ENCODE measurements around the gene AP2M1. TPM values are rescaled to one million over a fixed set of nuclear protein-coding genes. Genes with fewer than 3 reads are reported as not detected.
A peak's percentile ranks its signal among the peaks of the same experiment; 100 is the strongest.
"Not testable (repeated sequence)": the region's sequence is repeated elsewhere in the genome, so short reads cannot be mapped to it uniquely, and the experiment has no call there.

AP2M1 gene
- total and polyA plus RNA-seq, 5 donors = 271 to 340 (median 330) TPM

DNA sequence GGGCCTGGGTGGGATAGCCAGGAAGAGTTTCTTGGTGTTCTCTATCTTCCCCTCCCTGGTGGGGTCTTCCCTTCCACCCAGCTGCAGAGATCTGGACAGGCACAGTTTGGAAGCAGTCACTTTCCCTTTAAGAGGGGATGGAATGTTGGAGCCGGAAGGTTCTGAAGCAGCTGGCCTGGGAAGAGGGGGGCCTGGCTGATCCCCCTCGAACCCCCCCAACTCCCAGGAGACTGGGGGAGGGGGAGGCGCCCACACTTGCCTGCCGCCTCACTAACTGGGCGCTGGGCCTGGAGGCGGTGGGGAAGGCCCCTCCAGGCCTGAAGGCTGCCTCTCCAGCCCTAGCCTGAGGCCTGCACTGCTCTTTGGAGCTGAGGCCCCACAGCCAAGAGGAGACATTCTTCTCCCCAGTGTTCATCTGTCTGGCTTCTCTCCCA lies 18.1 kb upstream of the AP2M1 start:
- Histone ChIP-seq H3K27ac (ENCODE audit: low read length) (peak overlapping the region; percentile 98), H3K4me1 (ENCODE audit: control insufficient read depth, insufficient read depth, low read length) (peaks cover 17% of the 10 kb centered on the region), H3K4me3 (ENCODE audit: low read length) (peak overlapping the region; percentile 99), H3K9me3 (ENCODE audit: control insufficient read depth, low read length) (no peaks in the 10 kb centered on the region), H3K27me3 (ENCODE audit: control insufficient read depth, insufficient read depth) (no peaks in the 10 kb centered on the region)
- intact Hi-C loops (cut with DNase I) = no loop called here
- DNase-seq (peak; percentile 74 to 91 (median 89)), ATAC-seq (peak; percentile 63 to 76)
- whole genome bisulfite sequencing = 1% methylated on average over 6 of the region's 6 CpGs

GRCh38 chr3:184157206-184157605 lies 17.4 kb upstream of the AP2M1 start:
- intact Hi-C loops (cut with DNase I) = no loop called here
- Histone ChIP-seq H3K4me3 (ENCODE audit: low read length) (peak overlapping the region; percentile 99), H3K27ac (ENCODE audit: low read length) (peak overlapping the region; percentile 98), H3K9me3 (ENCODE audit: control insufficient read depth, low read length) (no peaks in the 10 kb centered on the region), H3K4me1 (ENCODE audit: control insufficient read depth, insufficient read depth, low read length) (peaks cover 19% of the 10 kb centered on the region), H3K27me3 (ENCODE audit: control insufficient read depth, insufficient read depth) (no peaks in the 10 kb centered on the region)
- ATAC-seq = no peak
- DNase-seq = no peak

GRCh38 chr3:184158404-184158803 lies 16.3 kb upstream of the AP2M1 start:
- Histone ChIP-seq H3K4me3 (ENCODE audit: low read length) (no peak overlapping the region), H3K4me1 (ENCODE audit: control insufficient read depth, insufficient read depth, low read length) (peaks cover 20% of the 10 kb centered on the region), H3K27me3 (ENCODE audit: control insufficient read depth, insufficient read depth) (no peaks in the 10 kb centered on the region), H3K9me3 (ENCODE audit: control insufficient read depth, low read length) (no peaks in the 10 kb centered on the region), H3K27ac (ENCODE audit: low read length) (peak overlapping the region; percentile 84)
- no peak for DNase-seq
- WGBS = 51% methylated on average over 4 of the region's 4 CpGs
- ATAC-seq = no peak
- intact Hi-C loops (cut with DNase I) = no loop called here

GRCh38 chr3:184160456-184160855 lies 14.2 kb upstream of the AP2M1 start:
- no peak for DNase-seq
- H3K4me1 ChIP-seq (ENCODE audit: control insufficient read depth, insufficient read depth, low read length) = peaks cover 20% of the 10 kb centered on the region
- no peak for ATAC-seq

GRCh38 chr3:184162571-184163070 lies 12.0 kb upstream of the AP2M1 start:
- H3K4me3 ChIP-seq (ENCODE audit: low read length); H3K27me3 ChIP-seq (ENCODE audit: control insufficient read depth, insufficient read depth); H3K27ac ChIP-seq (ENCODE audit: low read length); H3K9me3 ChIP-seq (ENCODE audit: control insufficient read depth, low read length); intact Hi-C loops (cut with DNase I); ATAC-seq; DNase-seq: not testable (repeated sequence)
- WGBS = 68% methylated on average over 8 of the region's 8 CpGs
- H3K4me1 ChIP-seq (ENCODE audit: control insufficient read depth, insufficient read depth, low read length) = peaks cover 13% of the 10 kb centered on the region

More at GRCh38 chr3:184160456-184160855, 14.2 kb upstream of the AP2M1 start:
- 23% methylated on average over 2 of the region's 2 CpGs for WGBS
- intact Hi-C loops (cut with DNase I) = no loop called here
- no peaks in the 10 kb centered on the region for H3K9me3 ChIP-seq (ENCODE audit: control insufficient read depth, low read length)
- no peak overlapping the region for H3K4me3 ChIP-seq (ENCODE audit: low read length)
- H3K27me3 ChIP-seq (ENCODE audit: control insufficient read depth, insufficient read depth) = no peaks in the 10 kb centered on the region
- peak overlapping the region; percentile 96 for H3K27ac ChIP-seq (ENCODE audit: low read length)

DNA sequence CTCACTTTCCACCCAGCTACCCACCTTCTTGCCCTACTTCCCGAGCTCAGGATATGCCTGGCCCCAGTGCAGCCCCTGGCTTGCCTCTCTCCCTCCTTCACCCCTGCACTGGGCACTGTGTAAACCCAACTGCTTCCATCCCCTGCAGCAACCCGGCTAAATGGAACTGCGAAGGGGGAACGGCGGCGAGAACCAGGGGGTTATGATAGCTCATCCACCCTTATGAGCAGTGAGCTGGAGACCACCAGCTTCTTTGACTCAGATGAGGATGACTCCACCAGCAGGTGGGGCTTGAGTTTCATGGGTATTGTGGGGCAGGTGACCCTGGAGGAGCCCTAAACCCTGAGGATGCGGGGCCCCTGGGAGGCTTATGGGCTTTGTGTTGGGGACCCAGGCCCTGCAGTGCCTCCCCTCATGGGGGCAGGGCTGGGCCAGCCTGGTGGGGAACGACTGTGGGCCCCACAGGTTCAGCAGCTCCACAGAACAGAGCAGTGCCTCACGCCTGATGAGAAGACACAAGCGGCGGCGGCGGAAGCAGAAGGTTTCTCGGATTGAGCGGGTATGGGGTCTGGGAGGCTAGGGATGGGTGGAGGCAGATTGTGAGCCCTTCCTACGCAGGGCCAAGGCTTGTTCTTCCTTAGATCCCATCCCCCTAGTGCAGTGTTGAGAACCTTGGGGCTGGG lies 9.9 kb upstream of the AP2M1 start:
- no peak overlapping the region for H3K27ac ChIP-seq (ENCODE audit: low read length)
- DNase-seq (no peak), ATAC-seq (no peak)
- WGBS = 91% methylated on average over 16 of the region's 16 CpGs
- H3K9me3 ChIP-seq (ENCODE audit: control insufficient read depth, low read length) = no peaks in the 10 kb centered on the region
- H3K4me3 ChIP-seq (ENCODE audit: low read length) = no peak overlapping the region
- H3K4me1 ChIP-seq (ENCODE audit: control insufficient read depth, insufficient read depth, low read length) = peaks cover 11% of the 10 kb centered on the region
- no peaks in the 10 kb centered on the region for H3K27me3 ChIP-seq (ENCODE audit: control insufficient read depth, insufficient read depth)
- intact Hi-C loops (cut with DNase I) = no loop called here

GRCh38 chr3:184165543-184165942 lies 9.1 kb upstream of the AP2M1 start:
- ATAC-seq = no peak
- Histone ChIP-seq H3K27me3 (ENCODE audit: control insufficient read depth, insufficient read depth) (no peaks in the 10 kb centered on the region), H3K4me1 (ENCODE audit: control insufficient read depth, insufficient read depth, low read length) (peaks cover 8% of the 10 kb centered on the region), H3K27ac (ENCODE audit: low read length) (no peak overlapping the region), H3K4me3 (ENCODE audit: low read length) (no peak overlapping the region), H3K9me3 (ENCODE audit: control insufficient read depth, low read length) (no peaks in the 10 kb centered on the region)
- 97% methylated on average over 3 of the region's 3 CpGs for WGBS
- no peak for DNase-seq
- intact Hi-C loops (cut with DNase I) = no loop called here

GRCh38 chr3:184166671-184167070 lies 8.0 kb upstream of the AP2M1 start:
- no peak overlapping the region for H3K27ac ChIP-seq (ENCODE audit: low read length)

GRCh38 chr3:184167786-184168185 lies 6.9 kb upstream of the AP2M1 start:
- DNase-seq (no peak), ATAC-seq (no peak)
- H3K4me3 ChIP-seq (ENCODE audit: low read length) = no peak overlapping the region
- H3K4me1 ChIP-seq (ENCODE audit: control insufficient read depth, insufficient read depth, low read length) = no peaks in the 10 kb centered on the region
- no peak overlapping the region for H3K27ac ChIP-seq (ENCODE audit: low read length)
- WGBS = 93% methylated on average over 8 of the region's 8 CpGs
- H3K9me3 ChIP-seq (ENCODE audit: control insufficient read depth, low read length) = no peaks in the 10 kb centered on the region
- H3K27me3 ChIP-seq (ENCODE audit: control insufficient read depth, insufficient read depth) = no peaks in the 10 kb centered on the region
- intact Hi-C loops (cut with DNase I) = no loop called here

More at GRCh38 chr3:184166671-184167070, 8.0 kb upstream of the AP2M1 start:
- ATAC-seq (no peak), DNase-seq (peak in 1 of 3 donors; percentile 49)
- intact Hi-C loops (cut with DNase I) = no loop called here
- no peaks in the 10 kb centered on the region for H3K27me3 ChIP-seq (ENCODE audit: control insufficient read depth, insufficient read depth)
- peaks cover 3% of the 10 kb centered on the region for H3K4me1 ChIP-seq (ENCODE audit: control insufficient read depth, insufficient read depth, low read length)
- no peaks in the 10 kb centered on the region for H3K9me3 ChIP-seq (ENCODE audit: control insufficient read depth, low read length)
- 98% methylated on average over 6 of the region's 6 CpGs for WGBS
- H3K4me3 ChIP-seq (ENCODE audit: low read length) = no peak overlapping the region

DNA sequence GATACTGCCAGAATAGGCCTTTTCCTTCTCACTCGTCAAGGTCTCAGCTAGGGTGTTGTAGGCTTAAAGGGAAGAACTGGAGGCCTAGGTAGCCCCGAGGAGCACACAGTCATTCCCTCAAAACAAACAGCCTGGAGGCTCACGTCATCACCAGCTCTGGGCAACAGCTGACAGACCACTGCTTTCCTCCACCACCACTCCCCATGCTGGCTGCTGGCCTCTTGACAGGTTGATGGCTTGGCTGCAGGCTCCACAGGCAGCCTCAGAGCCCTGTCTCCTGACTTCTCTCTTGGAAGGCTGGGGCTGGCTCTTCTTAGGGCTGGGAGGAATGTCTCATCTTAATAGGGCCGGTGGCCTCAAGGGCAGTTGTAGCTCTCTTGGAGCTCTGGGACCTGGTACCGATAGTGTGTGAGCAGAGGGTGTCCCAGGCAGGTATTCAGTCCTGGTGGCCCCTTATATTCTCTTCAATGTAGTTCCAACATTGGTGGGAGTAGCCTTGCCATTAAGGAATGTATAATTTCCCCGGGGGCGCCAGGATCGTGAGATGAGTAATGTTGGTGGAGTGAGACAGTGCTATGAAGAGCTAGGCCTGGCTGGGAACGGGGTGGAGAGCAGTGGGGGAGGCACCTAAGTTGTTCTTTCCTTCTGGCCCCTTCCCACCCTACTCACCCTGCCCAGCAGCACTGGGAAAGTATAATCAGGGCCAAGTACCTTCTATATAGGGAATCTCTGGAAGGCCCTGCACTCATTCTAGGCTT lies 6.1 kb upstream of the AP2M1 start:
- DNase-seq = no peak
- intact Hi-C loops (cut with DNase I) = no loop called here
- Histone ChIP-seq H3K9me3 (ENCODE audit: control insufficient read depth, low read length) (no peaks in the 10 kb centered on the region), H3K27me3 (ENCODE audit: control insufficient read depth, insufficient read depth) (no peaks in the 10 kb centered on the region), H3K4me1 (ENCODE audit: control insufficient read depth, insufficient read depth, low read length) (no peaks in the 10 kb centered on the region), H3K4me3 (ENCODE audit: low read length) (no peak overlapping the region), H3K27ac (ENCODE audit: low read length) (no peak overlapping the region)
- ATAC-seq = no peak
- WGBS = 68% methylated on average over 9 of the region's 9 CpGs
